Erythroblast (primary cell): ENCODE measurements around the gene CGB8.

Source experiments
- DNase-seq, 2 experiments: peaks; one replicate each; lab custom pipeline; 2025; lab: John Stamatoyannopoulos, UW
- GATA1 ChIP-seq: IDR thresholded peaks from 2 replicates; pipeline ENCODE4 v1.6.1; 2011; ENCODE audit warnings: low read depth, mild to moderate bottlenecking, control low read depth, low read length, moderate library complexity
- POLR2A ChIP-seq: IDR thresholded peaks from 2 replicates; pipeline ENCODE4 v1.6.1; 2011; ENCODE audit warnings: mild to moderate bottlenecking, low read length

Gene CGB8

DNA sequence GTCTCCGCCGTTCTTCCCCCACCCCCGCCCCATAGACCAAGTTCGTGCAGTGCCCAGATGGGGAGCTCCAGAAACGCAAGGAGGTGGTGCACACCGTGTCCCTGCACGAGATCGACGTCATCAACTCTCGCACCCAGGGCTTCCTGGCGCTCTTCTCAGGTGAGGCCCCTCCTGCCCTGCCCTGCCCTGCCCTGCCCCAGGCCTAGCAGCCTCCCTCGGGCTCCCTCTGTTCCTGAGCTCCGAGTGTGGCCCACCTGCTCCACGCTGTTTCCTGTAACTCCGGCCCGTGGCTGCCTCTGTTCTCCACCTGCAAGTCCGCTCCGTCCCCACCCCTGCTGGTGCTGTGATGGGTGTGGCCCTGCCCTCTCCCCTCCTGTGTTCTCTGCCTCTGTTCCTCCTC lies 38.5 kb downstream of the CGB8 start:
- TF ChIP-seq GATA1 (no peak), POLR2A (no peak)
- DNase-seq, result no peak

DNA sequence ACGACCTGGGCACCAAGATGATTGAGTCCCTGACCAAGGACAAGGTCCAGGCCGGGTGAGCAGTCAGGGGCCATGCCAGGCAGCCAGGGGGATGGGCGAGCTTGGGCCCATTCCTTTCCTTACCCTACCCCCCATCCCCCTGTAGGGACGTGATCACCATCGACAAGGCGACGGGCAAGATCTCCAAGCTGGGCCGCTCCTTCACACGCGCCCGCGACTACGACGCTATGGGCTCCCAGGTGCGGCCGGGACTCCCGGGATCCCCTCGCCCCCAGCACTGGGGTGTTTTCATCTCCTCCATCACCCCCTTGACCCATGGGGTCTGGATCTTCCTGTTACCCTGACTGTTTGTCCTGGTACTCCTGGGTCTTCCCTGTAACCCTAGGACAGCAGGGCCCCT lies 39.1 kb downstream of the CGB8 start:
- no peak for DNase-seq
- TF ChIP-seq POLR2A (no peak), GATA1 (no peak)

DNA sequence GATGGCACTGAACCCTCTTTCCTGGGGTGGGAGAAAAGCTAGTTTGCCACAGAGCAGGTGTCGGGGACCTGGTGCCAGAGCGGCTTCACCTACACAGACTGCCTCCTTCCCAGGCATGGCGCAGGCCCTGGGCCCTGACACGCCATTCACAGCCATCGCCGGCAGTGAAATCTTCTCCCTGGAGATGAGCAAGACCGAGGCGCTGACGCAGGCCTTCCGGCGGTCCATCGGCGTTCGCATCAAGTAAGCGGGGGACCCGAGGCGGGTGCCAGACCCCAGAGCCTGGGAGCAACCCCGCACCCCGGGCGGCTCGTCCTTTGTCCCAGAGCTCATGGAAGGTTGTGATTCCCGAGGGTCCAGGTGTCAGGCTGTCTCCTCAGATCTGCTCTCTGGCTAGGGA lies 42.0 kb downstream of the CGB8 start:
- DNase-seq, result no peak
- TF ChIP-seq POLR2A (no peak), GATA1 (no peak)

DNA sequence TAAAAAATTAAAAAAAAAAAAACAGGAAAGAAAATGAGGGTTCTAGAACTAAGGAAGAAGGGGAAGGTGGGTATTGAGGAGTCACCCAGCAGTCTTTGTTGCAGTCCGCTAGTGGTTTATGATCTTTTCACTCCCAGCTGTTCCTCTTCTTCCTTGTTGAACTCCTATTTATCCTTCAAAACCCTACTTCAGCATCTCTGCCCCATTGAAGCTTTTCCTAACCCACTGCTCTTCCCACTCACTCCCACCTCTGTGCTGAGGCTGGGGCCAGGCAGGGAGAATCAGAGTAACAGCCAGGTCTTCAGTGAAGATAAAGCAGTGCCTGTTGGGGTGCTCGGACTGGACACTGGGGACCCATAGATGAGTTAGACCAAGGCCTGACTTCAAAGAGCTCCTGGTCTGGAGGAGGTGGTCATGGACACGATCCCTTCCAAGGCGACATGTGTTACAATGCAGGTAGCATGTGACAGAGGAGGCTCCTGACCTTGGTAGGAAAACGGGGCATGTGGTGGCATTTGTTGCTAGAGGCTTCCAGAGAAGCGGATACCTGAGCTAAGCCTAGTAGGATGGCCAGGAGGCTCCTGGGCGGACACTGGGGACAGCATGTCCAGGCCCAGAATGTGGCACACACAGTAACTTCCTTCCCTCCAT lies 43.8 kb downstream of the CGB8 start:
- DNase-seq, result no peak
- TF ChIP-seq GATA1, result no peak
- TF ChIP-seq POLR2A, result no peak

DNA sequence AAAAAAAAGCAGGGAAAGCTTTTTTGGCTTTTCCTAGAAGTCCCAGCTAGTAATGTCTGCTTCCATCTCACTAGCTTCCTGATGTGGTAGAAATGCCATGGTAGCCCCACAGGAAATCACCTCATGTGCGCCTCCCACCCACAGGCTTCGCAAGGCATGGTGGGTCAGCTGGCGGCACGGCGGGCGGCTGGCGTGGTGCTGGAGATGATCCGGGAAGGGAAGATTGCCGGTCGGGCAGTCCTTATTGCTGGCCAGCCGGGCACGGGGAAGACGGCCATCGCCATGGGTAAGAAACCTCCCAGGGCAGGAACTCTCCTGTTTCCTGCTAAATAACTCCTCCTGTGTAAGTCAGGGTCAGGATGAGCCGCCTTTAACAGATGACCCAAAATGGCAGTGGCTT lies 44.8 kb downstream of the CGB8 start:
- no peak for DNase-seq
- TF ChIP-seq POLR2A (no peak), GATA1 (no peak)

DNA sequence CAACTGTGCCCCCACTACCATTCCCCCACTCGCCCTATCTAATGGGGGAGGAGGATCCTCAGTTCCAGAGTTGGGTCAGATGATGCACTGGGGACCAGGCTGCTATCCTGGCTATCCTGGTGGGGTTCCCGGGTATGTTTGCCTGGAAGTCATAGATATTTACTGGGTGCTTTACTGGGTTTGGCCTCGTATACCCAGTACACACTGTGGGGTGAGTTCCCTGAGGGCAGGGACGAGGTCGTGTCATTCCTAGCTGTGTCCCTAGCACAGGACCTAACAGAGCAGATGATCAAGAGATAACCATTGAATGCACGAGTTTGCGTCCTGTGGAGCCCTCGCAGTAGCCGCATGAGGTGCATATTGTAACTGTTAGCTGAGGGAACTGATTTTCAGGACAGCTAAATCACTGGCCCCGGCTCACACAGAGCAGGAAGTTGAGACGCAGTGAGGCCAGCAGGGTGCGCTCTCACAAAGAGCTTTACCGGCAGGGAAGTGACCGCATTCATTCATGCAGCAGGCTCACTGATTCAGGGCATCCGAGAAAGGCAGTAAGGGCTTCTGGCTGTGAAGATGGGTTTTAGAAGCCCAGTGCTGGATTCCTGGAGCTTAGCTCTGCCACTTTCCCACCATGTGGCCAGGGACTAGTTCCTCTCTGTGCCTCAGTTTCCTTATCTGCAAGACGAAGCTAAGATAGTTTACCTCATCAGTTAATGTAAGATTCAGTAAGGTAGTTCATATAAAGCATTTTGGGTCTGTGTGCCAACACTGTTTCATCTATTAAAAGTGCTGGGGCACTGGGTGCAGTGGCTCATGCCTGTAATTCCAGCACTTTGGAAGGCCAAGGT lies 49.2 kb downstream of the CGB8 start:
- no peak for TF ChIP-seq GATA1
- DNase-seq, result peak in 1 of 2 experiments; percentile 73

DNA sequence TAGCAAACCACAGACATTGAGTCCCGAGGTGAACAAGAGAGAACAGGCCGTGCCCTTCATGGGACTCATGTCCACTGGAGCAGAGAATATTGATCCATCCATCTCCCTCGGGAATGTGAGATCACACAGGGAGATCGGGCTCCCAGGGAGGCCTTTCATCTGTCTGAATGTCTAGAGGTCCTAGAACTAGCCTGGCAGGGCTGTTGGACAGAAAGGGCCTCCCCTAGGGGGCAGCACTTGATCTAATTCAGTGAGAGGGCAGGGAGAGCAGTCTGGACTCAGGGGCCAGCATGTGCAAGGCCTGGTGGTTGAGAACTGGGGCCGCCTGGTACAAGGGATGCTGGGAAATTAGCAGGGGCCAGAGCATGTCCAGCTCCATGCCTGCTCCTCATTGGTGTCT lies 50.9 kb downstream of the CGB8 start:
- peak in 1 of 2 experiments; percentile 69 for DNase-seq
- peak; percentile 20 for TF ChIP-seq POLR2A
- TF ChIP-seq GATA1, result no peak
